Bone marrow (tissue), 2 donors: ENCODE data around the gene SLC30A2.
A peak's percentile ranks its signal among the peaks of the same experiment; 100 is the strongest.

Source experiments
- DNase-seq, 2 donors: peaks; one replicate each; lab custom pipeline; 2025; lab: John Stamatoyannopoulos, UW

The SLC30A2 gene

GRCh38 chr1:25996966-25997827, 48.7 kb downstream of the SLC30A2 start:
- DNase-seq: peak in 1 of 2 donors; percentile 41

GRCh38 chr1:25994402-25995150, 51.3 kb downstream of the SLC30A2 start:
- no peak for DNase-seq

- no peak for DNase-seq
Measured at GRCh38 chr1:25993197-25993951, 52.5 kb downstream of the SLC30A2 start.

- no peak for DNase-seq
Measured at GRCh38 chr1:25992689-25993171, 53.2 kb downstream of the SLC30A2 start.

GRCh38 chr1:25991937-25992688, 53.8 kb downstream of the SLC30A2 start:
- DNase-seq: no peak

- DNase-seq: peak in 1 of 2 donors; percentile 88
Measured at GRCh38 chr1:25990702-25991395, 55.1 kb downstream of the SLC30A2 start.

GRCh38 chr1:25990251-25990650, 55.7 kb downstream of the SLC30A2 start:
- no peak for DNase-seq

GRCh38 chr1:25989440-25990234, 56.3 kb downstream of the SLC30A2 start:
- DNase-seq: no peak

GRCh38 chr1:25987951-25988350, 58.0 kb downstream of the SLC30A2 start:
- no peak for DNase-seq
